GM12891 (cell line): ENCODE results near the gene SPATA3.
"Not testable (repeated sequence)": the region's sequence is repeated elsewhere in the genome, so short reads cannot be mapped to it uniquely, and the experiment has no call there.

Experiments used
- DNase-seq: peaks from one replicate; pipeline ENCODE4 v3.0.0; 2011; ENCODE audit warnings: low spot score; ENCODE audit not compliant: insufficient read length
- FAIRE-seq: peaks from 2 replicates; lab custom pipeline; 2011; peaks lifted over from hg19 to GRCh38; lab: Jason Lieb, UNC
- PAX5 ChIP-seq: IDR thresholded peaks from 2 replicates; pipeline ENCODE4 v1.6.1; 2011; ENCODE audit warnings: low read length, moderate library complexity, mild to moderate bottlenecking; ENCODE audit not compliant: insufficient read depth, severe bottlenecking
- POLR2A ChIP-seq: IDR thresholded peaks from 2 replicates; pipeline ENCODE4 v1.6.1; 2011; ENCODE audit warnings: low read depth, low read length, control low read depth
- POLR2AphosphoS5 ChIP-seq: IDR thresholded peaks from 2 replicates; pipeline ENCODE4 v1.6.1; 2011; ENCODE audit warnings: low read depth, low read length, control low read depth
- POU2F2 ChIP-seq: IDR thresholded peaks from 2 replicates; pipeline ENCODE4 v1.6.1; 2011; ENCODE audit warnings: low read depth, mild to moderate bottlenecking, control low read depth, low read length, moderate library complexity
- SPI1 ChIP-seq: IDR thresholded peaks from 2 replicates; pipeline ENCODE4 v1.6.1; 2011; ENCODE audit warnings: low read depth, low read length, control low read depth
- TAF1 ChIP-seq: IDR thresholded peaks from 2 replicates; pipeline ENCODE4 v1.6.1; 2011; ENCODE audit warnings: low read depth, low read length, control low read depth

SPATA3 gene

DNA sequence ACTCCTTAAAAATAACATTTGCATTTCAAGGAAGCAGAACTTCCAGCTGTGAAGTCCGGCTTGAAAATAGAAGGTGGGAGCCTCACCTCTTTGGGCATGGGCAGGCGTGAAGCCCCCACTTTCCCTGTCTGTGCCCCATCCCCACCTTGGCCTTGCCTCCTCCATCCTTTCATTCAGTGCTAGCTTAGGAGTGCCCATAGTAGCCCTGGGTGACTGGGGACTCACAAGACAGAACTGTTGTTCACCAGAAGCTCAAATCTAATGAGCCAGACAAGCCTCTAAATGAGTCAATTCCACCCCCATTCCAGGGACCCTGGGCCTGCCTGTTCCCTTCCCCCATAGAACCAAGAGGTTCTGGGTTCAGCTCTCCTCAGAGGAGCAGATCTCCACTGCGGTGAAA lies 20.0 kb downstream of the SPATA3 start:
- no peak for FAIRE-seq
- TF ChIP-seq SPI1 (no peak), POLR2A (no peak), TAF1 (no peak), POU2F2 (no peak), PAX5 (no peak), POLR2AphosphoS5 (no peak)
- DNase-seq, result no peak

DNA sequence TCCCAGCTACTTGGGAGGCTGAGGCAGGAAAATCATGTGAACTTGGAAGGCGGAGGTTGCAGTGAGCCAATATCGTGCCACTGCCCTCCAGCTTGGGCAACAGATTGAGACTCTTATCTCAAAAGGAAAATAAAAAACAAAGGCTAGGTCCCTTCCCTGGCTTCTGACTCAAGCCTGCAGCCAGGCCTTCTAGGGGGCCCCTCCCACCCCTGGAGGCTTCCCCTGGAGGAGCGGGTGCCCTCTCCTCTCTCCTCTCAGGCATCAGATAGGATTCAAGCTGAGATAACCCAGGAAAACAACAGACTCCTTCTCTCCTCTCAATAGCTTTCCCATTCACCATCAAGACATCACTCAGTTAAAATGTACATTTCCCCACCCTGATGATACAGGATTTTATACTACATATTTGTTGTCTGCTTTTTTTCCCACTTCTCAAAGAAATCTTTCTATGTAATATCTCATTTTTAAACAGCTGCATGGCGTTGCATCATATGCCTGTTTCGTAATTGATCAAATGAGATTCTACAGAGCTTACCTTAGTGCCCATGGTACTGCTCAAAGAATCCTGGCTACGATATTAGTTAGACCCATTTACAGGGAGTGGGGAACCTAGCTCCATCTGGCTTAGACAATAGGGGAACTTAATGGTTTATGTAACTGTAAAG lies 20.8 kb downstream of the SPATA3 start:
- FAIRE-seq (no peak), DNase-seq (no peak)
- TF ChIP-seq TAF1 (no peak), SPI1 (no peak), POLR2AphosphoS5 (no peak), PAX5 (no peak), POLR2A (no peak)

DNA sequence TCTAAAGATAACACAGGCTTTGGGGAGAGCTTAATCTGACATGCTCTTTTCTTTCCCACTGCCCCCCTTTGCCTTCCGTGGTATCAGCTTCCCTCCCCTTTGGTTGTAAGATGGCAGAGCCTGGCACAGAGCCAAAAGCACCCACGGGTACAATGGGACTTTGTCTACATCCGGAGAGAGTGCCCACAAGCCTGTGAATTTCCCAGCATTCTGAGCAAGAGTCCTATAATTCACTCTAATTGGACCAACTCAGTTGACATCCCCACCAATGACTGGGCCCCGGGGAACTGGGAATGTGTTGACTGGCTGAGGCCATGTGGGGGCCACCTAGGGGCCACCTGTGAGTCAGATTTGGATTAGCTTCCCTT lies 21.3 kb downstream of the SPATA3 start:
- no peak for FAIRE-seq
- DNase-seq, result no peak
- TF ChIP-seq SPI1, result no peak
- no peak for TF ChIP-seq TAF1
- TF ChIP-seq POLR2A, result no peak
- no peak for TF ChIP-seq POU2F2
- TF ChIP-seq POLR2AphosphoS5, result no peak
- TF ChIP-seq PAX5, result no peak

DNA sequence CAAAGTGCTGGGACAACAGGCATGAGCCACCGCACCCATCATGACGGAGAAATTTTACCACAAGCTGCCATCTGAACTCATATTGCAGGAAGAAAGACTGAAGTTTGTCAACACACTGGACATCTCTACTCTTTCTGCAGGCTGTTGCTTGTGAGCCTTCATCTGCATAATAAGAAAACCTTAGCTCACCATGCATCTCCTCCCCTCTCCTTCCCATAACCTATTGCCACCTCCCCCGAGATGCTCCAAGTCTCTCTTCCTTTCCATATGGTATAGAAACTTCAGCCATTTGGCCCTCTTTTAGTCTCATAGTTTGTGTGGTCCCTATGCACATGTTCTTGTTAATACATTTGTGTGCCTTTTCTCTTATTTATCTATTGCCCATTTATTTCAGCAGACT lies 22.3 kb downstream of the SPATA3 start:
- TF ChIP-seq POLR2AphosphoS5 (no peak), POLR2A (no peak), SPI1 (no peak), PAX5 (no peak), POU2F2 (no peak), TAF1 (no peak)
- DNase-seq (no peak), FAIRE-seq (no peak)

DNA sequence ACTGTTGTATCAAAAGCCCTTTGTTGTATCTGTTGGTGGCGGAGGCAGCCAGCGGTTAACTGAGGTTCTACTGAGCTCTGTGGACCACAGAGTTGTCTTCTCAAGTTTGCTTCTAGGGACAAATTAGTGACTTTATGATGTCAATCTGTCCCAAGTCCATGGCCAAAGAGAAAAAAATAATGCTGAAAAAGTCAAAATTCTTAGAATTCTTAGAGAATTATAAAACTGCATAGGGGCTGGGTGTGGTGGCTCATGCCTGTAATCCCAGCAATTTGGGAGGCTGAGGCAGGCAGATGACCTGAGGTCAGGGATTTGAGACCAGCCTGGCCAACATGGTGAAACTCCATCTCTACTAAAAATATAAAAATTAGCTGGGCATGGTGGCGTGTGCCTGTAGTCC lies 29.1 kb downstream of the SPATA3 start:
- not testable (repeated sequence) for DNase-seq, FAIRE-seq

DNA sequence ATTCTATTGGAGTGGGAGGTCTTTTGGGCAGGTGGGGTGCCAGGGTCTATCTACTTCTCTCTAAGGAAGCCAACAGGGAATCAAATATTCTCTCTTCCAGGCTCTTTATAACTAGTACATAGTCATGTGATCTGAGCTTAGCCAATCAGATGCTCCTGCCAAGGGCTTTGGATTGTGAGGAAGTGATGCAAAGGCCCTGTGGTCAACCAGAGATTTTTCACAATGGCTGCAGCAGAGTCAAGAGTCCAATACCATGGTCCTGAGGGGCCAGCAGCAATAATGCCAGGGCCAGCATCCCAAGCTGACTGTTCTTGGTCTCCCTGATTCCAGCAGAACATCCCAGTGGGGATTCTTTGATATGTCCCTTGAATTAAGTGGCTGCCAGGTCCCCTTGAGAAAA lies 33.0 kb downstream of the SPATA3 start:
- DNase-seq (no peak), FAIRE-seq (no peak)
- TF ChIP-seq SPI1, result no peak
- TF ChIP-seq POU2F2, result no peak
- TF ChIP-seq POLR2AphosphoS5, result no peak
- TF ChIP-seq TAF1, result no peak
- TF ChIP-seq POLR2A, result no peak
- no peak for TF ChIP-seq PAX5

DNA sequence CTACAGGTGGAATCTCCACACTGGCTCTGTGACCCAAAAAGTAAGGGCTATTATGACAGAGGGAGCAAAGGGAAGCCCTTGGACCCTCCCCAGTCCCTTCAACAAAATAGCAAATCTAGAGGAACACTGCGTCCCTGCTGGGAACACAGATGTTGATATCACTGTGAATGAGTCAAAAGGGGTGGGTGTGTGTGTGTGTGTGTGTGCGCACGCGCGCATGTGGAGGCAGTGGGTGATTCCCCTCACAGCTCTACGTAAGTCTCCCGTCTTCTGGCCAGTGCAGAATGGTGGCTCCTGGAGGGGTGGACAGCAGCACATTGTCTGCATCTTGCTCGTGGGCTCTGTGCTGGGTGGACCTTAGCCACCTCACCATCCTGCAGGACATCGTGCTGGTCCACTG lies 33.6 kb downstream of the SPATA3 start:
- TF ChIP-seq POU2F2, result no peak
- FAIRE-seq (no peak), DNase-seq (no peak)

DNA sequence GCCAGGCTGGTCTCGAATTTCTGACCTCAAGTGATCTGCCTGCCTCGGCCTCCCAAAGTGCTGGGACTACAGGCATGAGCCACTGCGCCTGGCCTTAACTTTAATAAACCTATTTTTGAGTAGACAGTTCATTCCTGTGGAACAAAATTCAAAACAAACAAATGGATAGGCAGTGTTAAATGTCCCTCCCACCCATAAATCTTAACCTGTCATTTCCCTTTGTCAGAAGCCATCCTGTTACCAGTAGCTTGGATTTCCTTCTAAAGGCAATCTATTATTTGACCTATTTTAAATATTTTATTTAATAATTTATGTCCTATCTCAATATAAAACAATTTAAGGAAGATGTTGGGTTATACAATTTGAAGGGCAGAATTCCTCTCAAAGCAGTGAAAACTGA lies 34.8 kb downstream of the SPATA3 start:
- FAIRE-seq, result no peak
- DNase-seq, result no peak

DNA sequence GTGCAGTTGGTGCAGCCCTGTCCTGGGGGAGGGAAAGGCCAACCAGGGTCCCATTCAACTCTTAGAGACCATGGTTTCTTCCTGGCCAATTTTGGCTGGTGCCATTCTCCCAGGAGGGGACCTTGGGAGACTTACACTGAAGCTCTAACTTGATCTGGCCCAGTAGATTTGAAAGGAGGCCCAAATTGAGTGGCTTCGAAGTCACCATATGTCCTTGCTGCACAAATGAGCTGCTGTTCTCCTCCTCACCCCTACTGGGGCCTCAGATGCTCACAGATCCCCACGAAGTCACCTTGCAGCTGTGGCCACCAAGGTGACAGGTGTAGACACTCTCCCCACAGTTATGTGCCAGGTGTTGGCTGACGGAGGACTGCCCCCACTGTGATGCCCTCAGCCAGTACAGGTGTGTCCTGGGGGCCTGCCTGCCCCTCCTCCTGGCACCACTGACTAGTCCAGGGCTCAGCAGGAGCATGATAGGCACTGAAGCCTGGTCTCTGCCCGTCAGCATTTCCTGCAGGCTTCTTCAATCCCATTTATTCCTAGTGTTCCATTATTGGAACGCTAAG lies 36.7 kb downstream of the SPATA3 start:
- DNase-seq (no peak), FAIRE-seq (no peak)
- no peak for TF ChIP-seq TAF1
- TF ChIP-seq POLR2A, result no peak
- no peak for TF ChIP-seq SPI1
- no peak for TF ChIP-seq POU2F2
- TF ChIP-seq POLR2AphosphoS5, result no peak
- no peak for TF ChIP-seq PAX5

More for the DNA sequence above, 34.8 kb downstream of the SPATA3 start:
- no peak for TF ChIP-seq PAX5
- TF ChIP-seq TAF1, result no peak
- TF ChIP-seq POU2F2, result no peak
- no peak for TF ChIP-seq POLR2A
- no peak for TF ChIP-seq POLR2AphosphoS5
- TF ChIP-seq SPI1, result no peak

DNA sequence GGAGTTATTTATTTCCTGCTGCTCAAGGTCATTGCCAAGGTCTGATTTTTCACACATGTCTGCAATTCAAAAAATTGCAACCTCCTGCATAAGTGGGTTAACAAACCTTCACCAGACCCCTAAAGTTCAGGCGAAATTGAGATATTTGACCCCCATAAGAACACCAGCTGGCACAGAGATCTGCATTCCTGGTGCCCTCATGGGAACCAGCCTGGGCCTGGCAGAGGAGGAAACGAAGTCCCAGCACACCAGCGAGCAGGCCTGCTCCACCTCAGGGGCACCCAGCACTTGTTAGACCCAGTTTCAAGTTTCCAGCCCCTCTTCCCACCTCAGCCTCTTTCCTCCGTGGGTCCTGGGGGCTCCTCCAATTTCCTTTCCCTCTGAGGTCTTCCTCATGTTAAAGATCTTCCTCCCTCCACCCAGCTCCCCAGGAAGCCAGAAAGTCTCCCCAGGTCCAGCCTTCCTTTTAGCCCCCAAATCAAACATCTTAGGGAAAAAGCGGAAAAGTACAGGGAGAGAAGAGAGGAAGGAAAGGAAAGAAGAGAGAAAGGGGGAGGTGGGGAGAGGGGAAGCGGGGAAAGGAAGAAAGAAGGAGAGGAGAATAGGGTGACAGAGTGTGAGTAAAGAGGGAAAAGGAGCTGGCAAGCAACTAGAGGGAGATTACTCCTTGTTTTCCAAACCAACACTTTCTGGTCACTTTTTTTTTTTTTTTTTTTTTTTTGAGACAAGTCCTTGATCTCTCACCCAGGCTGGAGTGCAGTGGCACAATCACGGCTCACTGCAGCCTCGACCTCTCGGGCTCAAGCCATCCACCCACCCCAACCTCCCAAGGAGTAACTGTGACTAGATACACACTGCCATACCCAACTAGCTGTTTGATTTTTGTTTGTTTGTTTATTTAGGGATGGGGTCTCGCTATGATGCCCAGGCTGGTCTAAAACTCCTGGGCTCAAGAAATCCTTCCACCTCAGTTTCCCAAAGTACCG lies 37.5 kb downstream of the SPATA3 start:
- DNase-seq, result no peak
- TF ChIP-seq POLR2AphosphoS5, result no peak
- TF ChIP-seq PAX5, result no peak
- no peak for TF ChIP-seq SPI1
- no peak for TF ChIP-seq POU2F2
- no peak for TF ChIP-seq TAF1
- no peak for TF ChIP-seq POLR2A
- no peak for FAIRE-seq
